A549 (cell line): ENCODE results near the gene GPR137B.

Experiments
- CTCF ChIP-seq: fragments of >200 bp; sonication (Bioruptor Twin); formaldehyde crosslinking; IDR thresholded peaks from 3 replicates; pipeline ENCODE4 v1.5.1; 2016
- EP300 ChIP-seq, 2 experiments: fragments of >200 bp; sonication (Bioruptor Twin); formaldehyde crosslinking; IDR thresholded peaks; 2 replicates in 1 of 2; 3 replicates in 1 of 2; pipeline ENCODE4 v1.6.1; 2016 to 2017
- HDAC2 ChIP-seq: fragments of 200-600 bp; sonication (generic); IDR thresholded peaks from 2 replicates; pipeline ENCODE4 v1.6.1; 2016
- MAX ChIP-seq: IDR thresholded peaks from 2 replicates; pipeline ENCODE4 v1.6.1; 2012
- PBX3 ChIP-seq: IDR thresholded peaks from 2 replicates; pipeline ENCODE4 v1.6.1; 2012
- POLR2A ChIP-seq: IDR thresholded peaks from 2 replicates; pipeline ENCODE4 v1.6.1; 2012; ENCODE audit warnings: mild to moderate bottlenecking, low read length
- POLR2AphosphoS2 ChIP-seq: conservative IDR thresholded peaks from 2 replicates; pipeline ENCODE4 v1.6.1; 2012; ENCODE audit warnings: low read length, improper control_type of control experiment, inconsistent platforms
- RAD21 ChIP-seq, 2 experiments: fragments of >200 bp in 1 of 2; sonication (Bioruptor Twin) in 1 of 2; formaldehyde crosslinking in 1 of 2; IDR thresholded peaks in 1 of 2; conservative IDR thresholded peaks in 1 of 2; 2 replicates in 1 of 2; 3 replicates in 1 of 2; pipeline ENCODE4 v1.6.1; 2012 to 2018; ENCODE audit warnings: inconsistent platforms in 1 of 2
- REST ChIP-seq: fragments of 200-600 bp; sonication (generic); IDR thresholded peaks from 2 replicates; pipeline ENCODE4 v1.6.1; 2016; ENCODE audit warnings: antibody characterized with exemption, mild to moderate bottlenecking, moderate library complexity
- ZC3H11A ChIP-seq: fragments of 450-650 bp; IDR thresholded peaks from 2 replicates; pipeline ENCODE4 v1.6.1; 2014; ENCODE audit warnings: antibody characterized with exemption, mild to moderate bottlenecking

DNA sequence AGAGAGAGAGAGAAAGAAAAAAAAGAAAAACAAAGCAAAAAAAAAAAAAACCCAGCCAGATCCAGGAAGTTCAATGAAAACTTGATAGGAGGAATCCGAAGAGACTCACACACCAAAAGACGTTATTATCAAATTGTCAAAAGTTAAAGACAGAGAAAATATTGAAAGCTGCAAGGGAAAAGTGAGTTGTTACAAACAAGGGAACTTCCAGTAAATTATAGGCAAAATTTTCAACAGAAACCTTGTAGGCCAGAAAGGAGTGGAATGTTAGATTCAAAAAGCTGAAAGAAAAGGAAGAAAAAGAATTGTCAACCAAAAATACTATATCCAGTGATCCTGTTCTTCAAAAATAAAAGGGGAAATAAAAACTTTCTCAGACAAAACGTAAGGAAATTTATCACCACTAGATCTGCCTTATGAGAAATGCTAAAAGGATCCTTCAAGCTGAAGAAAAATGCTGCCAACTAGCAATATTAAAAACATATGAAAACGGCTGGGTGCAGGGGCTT, 115.8 kb downstream of the GPR137B start:
- TF ChIP-seq CTCF (no peak), REST (no peak), HDAC2 (no peak), MAX (no peak), ZC3H11A (no peak), RAD21 (conservative IDR thresholded peaks at IDR 0.05 in 1 of 2, IDR thresholded peaks at IDR 0.05 in 1 of 2) (no peak), EP300 (IDR thresholded peaks at IDR 0.05) (no peak), POLR2A (no peak), PBX3 (no peak), POLR2AphosphoS2 (no peak)
